ENCODE results near the gene ZNF354B.

The ZNF354B gene

GRCh38 chr5:178902849-178903248 is 43.1 kb downstream of the ZNF354B start:
- H3K36me3 Mint-ChIP-seq (ENCODE audit: insufficient read depth): no peaks in the 10 kb centered on the region
- no peaks in the 10 kb centered on the region for H3K4me1 Mint-ChIP-seq (ENCODE audit: low read depth in 2 of 2)
- H3K4me3 Mint-ChIP-seq: no peak overlapping the region
- DNase-seq (no peak), ATAC-seq (replicated peaks) (no peak)
- no peak overlapping the region for H3K27ac Mint-ChIP-seq
- no peaks in the 10 kb centered on the region for H3K27me3 Mint-ChIP-seq
- peaks cover 0 to 1% of the 10 kb centered on the region in 2 donors for H3K9me3 Mint-ChIP-seq

GRCh38 chr5:178931846-178932760 is 72.3 kb downstream of the ZNF354B start:
- no peak overlapping the region for H3K27ac Mint-ChIP-seq
- DNase-seq (no peak), ATAC-seq (replicated peaks) (no peak)
- H3K9me3 Mint-ChIP-seq: peaks cover 26 to 35% of the 10 kb centered on the region in 2 donors
- no peaks in the 10 kb centered on the region for H3K36me3 Mint-ChIP-seq (ENCODE audit: insufficient read depth)
- H3K4me3 Mint-ChIP-seq: no peak overlapping the region
- no peaks in the 10 kb centered on the region for H3K27me3 Mint-ChIP-seq
- no peaks in the 10 kb centered on the region for H3K4me1 Mint-ChIP-seq (ENCODE audit: low read depth in 2 of 2)
